ENCODE results near the gene TSSK2. TPM values are rescaled to one million over a fixed set of nuclear protein-coding genes. Genes with fewer than 3 reads are reported as not detected.

TSSK2 gene
- total RNA-seq, 2 donors from 2014 or later, result 8.0 TPM; not detected in 1

- TF ChIP-seq POLR2AphosphoS5 (IDR thresholded peaks at IDR 0.05) (no peak), POLR2A (IDR thresholded peaks at IDR 0.05) (no peak)
- TF ChIP-seq, protein P1, sequence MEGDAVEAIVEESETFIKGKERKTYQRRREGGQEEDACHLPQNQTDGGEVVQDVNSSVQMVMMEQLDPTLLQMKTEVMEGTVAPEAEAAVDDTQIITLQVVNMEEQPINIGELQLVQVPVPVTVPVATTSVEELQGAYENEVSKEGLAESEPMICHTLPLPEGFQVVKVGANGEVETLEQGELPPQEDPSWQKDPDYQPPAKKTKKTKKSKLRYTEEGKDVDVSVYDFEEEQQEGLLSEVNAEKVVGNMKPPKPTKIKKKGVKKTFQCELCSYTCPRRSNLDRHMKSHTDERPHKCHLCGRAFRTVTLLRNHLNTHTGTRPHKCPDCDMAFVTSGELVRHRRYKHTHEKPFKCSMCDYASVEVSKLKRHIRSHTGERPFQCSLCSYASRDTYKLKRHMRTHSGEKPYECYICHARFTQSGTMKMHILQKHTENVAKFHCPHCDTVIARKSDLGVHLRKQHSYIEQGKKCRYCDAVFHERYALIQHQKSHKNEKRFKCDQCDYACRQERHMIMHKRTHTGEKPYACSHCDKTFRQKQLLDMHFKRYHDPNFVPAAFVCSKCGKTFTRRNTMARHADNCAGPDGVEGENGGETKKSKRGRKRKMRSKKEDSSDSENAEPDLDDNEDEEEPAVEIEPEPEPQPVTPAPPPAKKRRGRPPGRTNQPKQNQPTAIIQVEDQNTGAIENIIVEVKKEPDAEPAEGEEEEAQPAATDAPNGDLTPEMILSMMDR (IDR thresholded peaks at IDR 0.05), result no peak
- Histone ChIP-seq H3K4me3 (no peak overlapping the region), H3K27ac (no peak overlapping the region), H3K36me3 (no peaks in the 10 kb centered on the region), H3K4me1 (replicated peaks) (peaks cover 11% of the 10 kb centered on the region), H3K9me3 (no peaks in the 10 kb centered on the region), H3K27me3 (replicated peaks; ENCODE audit: insufficient read depth) (no peaks in the 10 kb centered on the region)
- WGBS, result 84% methylated on average over 3 of the region's 3 CpGs
- intact Hi-C loops (cut with DNase I), result no loop called here
- DNase-seq (ENCODE audit: low spot score), result no peak
These were observed 24.0 kb upstream of the TSSK2 start for GRCh38 chr22:19106886-19107729.

DNA sequence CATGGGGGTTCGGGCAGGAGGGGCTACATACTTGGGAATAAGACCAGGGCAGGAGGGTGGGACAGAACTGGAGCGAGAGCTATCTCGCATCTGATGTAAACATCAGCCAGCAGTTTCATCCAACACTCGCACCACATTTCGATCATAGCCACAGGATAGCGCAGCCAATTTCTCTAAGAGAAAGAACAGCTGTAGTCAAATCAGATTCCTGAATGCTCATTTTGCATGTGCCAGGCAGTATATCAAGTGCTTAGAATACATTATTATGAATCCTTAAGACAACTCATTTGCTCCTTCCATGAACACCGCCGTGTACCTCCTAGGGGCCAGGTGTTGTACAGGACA, 23.4 kb upstream of the TSSK2 start:
- intact Hi-C loops (cut with DNase I), result no loop called here
- Histone ChIP-seq H3K9me3 (no peaks in the 10 kb centered on the region), H3K36me3 (no peaks in the 10 kb centered on the region), H3K27me3 (replicated peaks; ENCODE audit: insufficient read depth) (no peaks in the 10 kb centered on the region), H3K27ac (no peak overlapping the region), H3K4me1 (replicated peaks) (peaks cover 11% of the 10 kb centered on the region), H3K4me3 (no peak overlapping the region)
- no peak for TF ChIP-seq POLR2AphosphoS5 (IDR thresholded peaks at IDR 0.05)
- TF ChIP-seq, protein P1 (IDR thresholded peaks at IDR 0.05), result no peak
- no peak for TF ChIP-seq POLR2A (IDR thresholded peaks at IDR 0.05)
- no peak for DNase-seq (ENCODE audit: low spot score)
- 61% methylated on average over 8 of the region's 8 CpGs for WGBS

GRCh38 chr22:19108807-19109197, 22.3 kb upstream of the TSSK2 start:
- DNase-seq (ENCODE audit: low spot score), result no peak
- H3K27ac ChIP-seq, result peak overlapping the region; percentile 8 to 38
- H3K27me3 ChIP-seq (replicated peaks; ENCODE audit: insufficient read depth), result no peaks in the 10 kb centered on the region
- H3K9me3 ChIP-seq, result no peaks in the 10 kb centered on the region
- 86% methylated on average over 3 of the region's 3 CpGs for WGBS
- intact Hi-C loops (cut with DNase I), result no loop called here
- H3K4me1 ChIP-seq (replicated peaks), result peaks cover 11% of the 10 kb centered on the region
- H3K36me3 ChIP-seq, result no peaks in the 10 kb centered on the region
- TF ChIP-seq POLR2AphosphoS5 (IDR thresholded peaks at IDR 0.05) (no peak), POLR2A (IDR thresholded peaks at IDR 0.05) (no peak)
- TF ChIP-seq, protein P1 (IDR thresholded peaks at IDR 0.05), result no peak
- H3K4me3 ChIP-seq, result no peak overlapping the region

DNA sequence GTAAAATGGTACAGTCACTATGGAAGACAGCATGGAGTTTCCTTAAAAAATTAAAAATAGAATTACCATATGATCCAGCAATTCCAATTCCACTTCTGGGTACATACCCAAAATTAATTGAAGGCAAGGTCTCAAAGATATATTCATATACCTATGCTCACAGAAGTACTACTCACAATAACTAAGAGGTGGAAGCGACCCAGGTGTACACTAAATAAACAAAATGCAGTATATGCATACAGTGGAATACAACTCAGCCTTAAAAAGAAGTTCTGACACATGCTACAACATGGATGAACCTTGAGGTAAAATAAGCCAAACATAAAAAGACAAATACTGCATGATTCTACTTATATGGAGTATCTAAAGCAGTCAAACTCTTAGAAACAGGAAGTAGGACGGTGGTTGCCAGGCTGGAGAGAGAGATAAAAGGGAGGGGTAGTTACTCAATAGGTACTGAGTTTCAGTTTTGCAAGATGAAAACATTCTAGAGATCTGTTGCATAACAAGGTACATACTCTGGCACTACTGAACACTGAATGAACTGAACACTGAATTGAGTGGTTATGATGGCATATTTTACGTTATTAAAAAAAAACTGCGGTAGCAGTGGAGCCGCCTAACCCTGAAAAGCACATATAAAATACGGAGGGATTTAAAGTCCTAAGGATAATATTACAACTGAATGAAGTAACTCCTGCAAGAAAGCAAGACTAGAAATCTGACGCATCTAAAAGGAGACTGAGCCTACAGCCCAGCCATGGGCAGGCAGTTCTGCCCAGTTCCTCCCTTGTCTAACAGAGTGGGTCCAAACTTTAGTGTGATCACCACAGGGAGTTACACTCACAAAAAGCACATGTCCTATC, 21.7 kb upstream of the TSSK2 start:
- peak; percentile 72 for DNase-seq (ENCODE audit: low spot score)
- H3K4me3 ChIP-seq, result no peak overlapping the region
- peaks cover 10% of the 10 kb centered on the region for H3K4me1 ChIP-seq (replicated peaks)
- H3K27ac ChIP-seq, result peak overlapping the region; percentile 19 to 38
- intact Hi-C loops (cut with DNase I), result no loop called here
- H3K36me3 ChIP-seq, result no peaks in the 10 kb centered on the region
- no peaks in the 10 kb centered on the region for H3K27me3 ChIP-seq (replicated peaks; ENCODE audit: insufficient read depth)
- WGBS, result 52% methylated on average over 7 of the region's 7 CpGs
- peak; percentile 94 for TF ChIP-seq POLR2AphosphoS5 (IDR thresholded peaks at IDR 0.05)
- TF ChIP-seq POLR2A (IDR thresholded peaks at IDR 0.05), result no peak
- TF ChIP-seq, protein P1 (IDR thresholded peaks at IDR 0.05), result no peak
- no peaks in the 10 kb centered on the region for H3K9me3 ChIP-seq
